Measurements from ENCODE around the gene SDSL. TPM values are rescaled to one million over a fixed set of nuclear protein-coding genes. Genes with fewer than 3 reads are reported as not detected.

Gene SDSL
- total RNA-seq, 2 donors from 2014 or later: 14.2 to 35.2 TPM

DNA sequence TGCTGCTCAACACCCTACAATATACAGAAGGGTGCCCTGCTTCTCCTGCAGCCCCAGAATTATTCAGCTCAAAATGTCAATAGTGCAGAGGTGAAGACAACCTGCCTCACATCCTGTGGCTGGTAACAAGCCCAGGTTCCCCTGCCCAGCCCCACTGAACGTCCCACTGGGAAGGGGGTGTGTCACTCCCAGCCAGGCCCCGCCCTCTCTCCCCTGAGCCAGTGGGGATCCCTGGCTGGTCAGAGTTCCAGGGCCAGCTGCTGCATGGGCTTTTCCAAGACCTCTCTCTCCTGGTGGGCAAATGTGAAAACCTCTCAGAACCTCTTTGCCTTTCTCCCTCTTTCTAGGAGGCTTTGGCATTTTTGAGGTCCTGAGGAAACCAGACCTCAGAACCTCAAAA lies 63.1 kb downstream of the SDSL start:
- no peaks in the 10 kb centered on the region for H3K36me3 ChIP-seq
- H3K27ac ChIP-seq: no peak overlapping the region
- no peaks in the 10 kb centered on the region for H3K9me3 ChIP-seq
- intact Hi-C loops (cut with DNase I): no loop called here
- H3K4me3 ChIP-seq: no peak overlapping the region
- no peak for TF ChIP-seq CTCF (IDR thresholded peaks at IDR 0.05)
- no peaks in the 10 kb centered on the region for H3K4me1 ChIP-seq
- no peak for DNase-seq
- H3K27me3 ChIP-seq: peaks cover 7% of the 10 kb centered on the region
- no peak overlapping the region for H3K9ac ChIP-seq (ENCODE audit: low read depth in 2 of 2, low read length in 2 of 2)

GRCh38 chr12:113486722-113487121 lies 64.5 kb downstream of the SDSL start:
- no peak overlapping the region for H3K9ac ChIP-seq (ENCODE audit: low read depth in 2 of 2, low read length in 2 of 2)
- no peaks in the 10 kb centered on the region for H3K36me3 ChIP-seq
- DNase-seq: no peak
- H3K27ac ChIP-seq: no peak overlapping the region
- no peak for TF ChIP-seq CTCF (IDR thresholded peaks at IDR 0.05)
- H3K4me3 ChIP-seq: no peak overlapping the region
- no peaks in the 10 kb centered on the region for H3K9me3 ChIP-seq
- intact Hi-C loops (cut with DNase I): no loop called here
- H3K27me3 ChIP-seq: peaks cover 7% of the 10 kb centered on the region
- no peaks in the 10 kb centered on the region for H3K4me1 ChIP-seq

Other genes starting within 250 kb of the SDSL start
- 10 to 100 TPM; 54.8 to 98.3 TPM for gene DDX54, start 236.9 kb upstream of the SDSL start, total RNA-seq
- gene RITA1, start 236.7 kb upstream of the SDSL start, total RNA-seq: 10 to 100 TPM; 13.9 to 26.9 TPM
- gene TPCN1, start 200.9 kb upstream of the SDSL start, total RNA-seq: 10 to 100 TPM; 55.5 to 85.6 TPM
- 10 to 100 TPM; 34.3 to 44.1 TPM for gene SLC8B1, start 87.3 kb upstream of the SDSL start, total RNA-seq
- 10 to 100 TPM; 20.2 to 23.4 TPM for gene PLBD2, start 63.8 kb upstream of the SDSL start, total RNA-seq
- gene SDS, start 18.5 kb upstream of the SDSL start, total RNA-seq: 1 to 10 TPM; 1.0 to 4.4 TPM
- not detected for gene LHX5, start 49.5 kb downstream of the SDSL start, total RNA-seq

Data from colonic mucosa (tissue), 4 donors.